Keratinocyte (primary cell): ENCODE results near the gene ZFPM1. TPM values are rescaled to one million over a fixed set of nuclear protein-coding genes. Genes with fewer than 3 reads are reported as not detected.

Experiments used
- DNase-seq: peaks from one replicate; pipeline ENCODE4 v3.0.0-alpha.2; 2011; ENCODE audit warnings: low read depth, missing footprints, low spot score
- FAIRE-seq: peaks from 2 replicates; lab custom pipeline; 2011; peaks lifted over from hg19 to GRCh38; lab: Jason Lieb, UNC
- H2AFZ ChIP-seq: 2 replicates; pipeline ENCODE4 v1.6.0; 2012; ENCODE audit warnings: low read length, control low read depth, inconsistent platforms; ENCODE audit not compliant: control insufficient read depth
- H3K27ac ChIP-seq: 2 replicates; pipeline ENCODE4 v1.5.1; 2011; ENCODE audit warnings: low read length; ENCODE audit not compliant: control insufficient read depth, insufficient read depth
- H3K27me3 ChIP-seq: 3 replicates; pipeline ENCODE4 v1.6.0; 2011; ENCODE audit warnings: low read length; ENCODE audit not compliant: control insufficient read depth, insufficient read depth; ENCODE audit errors: extremely low read depth
- H3K36me3 ChIP-seq, 2 experiments: 2 replicates in 1 of 2; 3 replicates in 1 of 2; pipeline ENCODE4 v1.5.1; 2011; ENCODE audit warnings: low read length in 2 of 2, mild to moderate bottlenecking in 1 of 2; ENCODE audit not compliant: control insufficient read depth in 2 of 2, insufficient read depth in 2 of 2; ENCODE audit errors: extremely low read depth in 1 of 2
- H3K4me1 ChIP-seq: 3 replicates; pipeline ENCODE4 v1.5.1; 2011; ENCODE audit warnings: low read length; ENCODE audit not compliant: control insufficient read depth, insufficient read depth; ENCODE audit errors: extremely low read depth
- H3K4me2 ChIP-seq: 3 replicates; pipeline ENCODE4 v1.6.0; 2011; ENCODE audit warnings: low read depth, low read length; ENCODE audit not compliant: control insufficient read depth, insufficient read depth; ENCODE audit errors: extremely low read depth
- H3K4me3 ChIP-seq, 3 experiments: fragments of 200-600 bp in 1 of 3; sonication (generic) in 1 of 3; 2 replicates in 2 of 3; 3 replicates in 1 of 3; pipeline ENCODE4 v1.5.1; 2011 to 2016; ENCODE audit warnings: low read length in 3 of 3, mild to moderate bottlenecking in 3 of 3, control low read depth in 2 of 3, inconsistent platforms in 1 of 3, low read depth in 1 of 3, mixed read lengths in 1 of 3, mixed run types in 1 of 3, moderate library complexity in 1 of 3; ENCODE audit not compliant: control insufficient read depth in 2 of 3, insufficient read depth in 2 of 3; ENCODE audit errors: extremely low read depth in 1 of 3
- H3K79me2 ChIP-seq: 2 replicates; pipeline ENCODE4 v1.6.0; 2012; ENCODE audit warnings: low read length; ENCODE audit not compliant: control insufficient read depth, insufficient read depth
- H3K9ac ChIP-seq: 3 replicates; pipeline ENCODE4 v1.6.0; 2011; ENCODE audit warnings: low read length; ENCODE audit not compliant: control insufficient read depth, insufficient read depth; ENCODE audit errors: extremely low read depth
- H3K9me1 ChIP-seq: 3 replicates; pipeline ENCODE4 v1.6.0; 2011; ENCODE audit warnings: low read length; ENCODE audit not compliant: control insufficient read depth, insufficient read depth; ENCODE audit errors: extremely low read depth
- H3K9me3 ChIP-seq: 2 replicates; pipeline ENCODE4 v1.5.1; 2012; ENCODE audit warnings: low read depth, low read length; ENCODE audit not compliant: control insufficient read depth
- H4K20me1 ChIP-seq: 3 replicates; pipeline ENCODE4 v1.6.0; 2011; ENCODE audit warnings: low read length; ENCODE audit not compliant: control insufficient read depth, insufficient read depth; ENCODE audit errors: extremely low read depth
- EZH2 ChIP-seq: IDR thresholded peaks from one replicate; pipeline ENCODE4 v1.6.1; 2012; ENCODE audit warnings: inconsistent platforms, mild to moderate bottlenecking, low read length, moderate library complexity
- dilution Hi-C: fragments of 300-500 bp; cut with MboI; formaldehyde crosslinking; loops from one replicate; pipeline ENCODE4 v1.7.0; 2020; ENCODE audit warnings: low sequenced_read_pairs; ENCODE audit not compliant: extremely low pct_ligation_motif_present
- polyA plus RNA-seq, 5 experiments: library from polyadenylated mRNA; depleted of rRNA in 3 of 5; stranded (reverse) in 3 of 5; stranded (forward) in 1 of 5; unstranded in 1 of 5; fragments of >200 nt; gene quantifications; 1 replicate in 1 of 5; 2 replicates in 3 of 5; 3 replicates in 1 of 5; pipeline versions ENCODE4 v1.2.1 to v1.2.3, GENCODE V29; 2011 to 2012; ENCODE audit warnings: missing spikeins in 2 of 5, low read depth in 1 of 5, low replicate concordance in 1 of 5
- TF ChIP-seq, protein P1 (sequence below), 3 experiments: IDR thresholded peaks in 1 of 3; conservative IDR thresholded peaks in 1 of 3; optimal IDR thresholded peaks in 1 of 3; 2 replicates in 2 of 3; 3 replicates in 1 of 3; pipeline versions ENCODE3 to v1.5.1; 2011; ENCODE audit warnings: low read length in 3 of 3, mild to moderate bottlenecking in 3 of 3, moderate library complexity in 2 of 3, control low read depth in 1 of 3, inconsistent platforms in 1 of 3; ENCODE audit not compliant: insufficient read depth in 2 of 3; ENCODE audit errors: extremely low read depth in 1 of 3

ZFPM1 gene
- polyA plus RNA-seq, 1 donor (not counting 4 experiments of a cell fraction or from before 2014, with no cell fraction given), result 0.42 TPM

GRCh38 chr16:88430185-88430523 is 22.9 kb upstream of the ZFPM1 start:
- DNase-seq (no peak), FAIRE-seq (no peak)
- Histone ChIP-seq H2AFZ (no peak overlapping the region), H3K79me2 (no peaks in the 10 kb centered on the region), H3K27me3 (peaks cover 57% of the 10 kb centered on the region), H3K9me1 (no peaks in the 10 kb centered on the region), H3K4me2 (no peak overlapping the region), H3K4me1 (peaks cover 1% of the 10 kb centered on the region), H3K4me3 (no peak overlapping the region), H3K9ac (no peak overlapping the region), H3K9me3 (no peaks in the 10 kb centered on the region), H3K36me3 (no peaks in the 10 kb centered on the region), H3K27ac (no peak overlapping the region), H4K20me1 (no peaks in the 10 kb centered on the region)
- TF ChIP-seq EZH2, result no peak
- TF ChIP-seq, protein P1, sequence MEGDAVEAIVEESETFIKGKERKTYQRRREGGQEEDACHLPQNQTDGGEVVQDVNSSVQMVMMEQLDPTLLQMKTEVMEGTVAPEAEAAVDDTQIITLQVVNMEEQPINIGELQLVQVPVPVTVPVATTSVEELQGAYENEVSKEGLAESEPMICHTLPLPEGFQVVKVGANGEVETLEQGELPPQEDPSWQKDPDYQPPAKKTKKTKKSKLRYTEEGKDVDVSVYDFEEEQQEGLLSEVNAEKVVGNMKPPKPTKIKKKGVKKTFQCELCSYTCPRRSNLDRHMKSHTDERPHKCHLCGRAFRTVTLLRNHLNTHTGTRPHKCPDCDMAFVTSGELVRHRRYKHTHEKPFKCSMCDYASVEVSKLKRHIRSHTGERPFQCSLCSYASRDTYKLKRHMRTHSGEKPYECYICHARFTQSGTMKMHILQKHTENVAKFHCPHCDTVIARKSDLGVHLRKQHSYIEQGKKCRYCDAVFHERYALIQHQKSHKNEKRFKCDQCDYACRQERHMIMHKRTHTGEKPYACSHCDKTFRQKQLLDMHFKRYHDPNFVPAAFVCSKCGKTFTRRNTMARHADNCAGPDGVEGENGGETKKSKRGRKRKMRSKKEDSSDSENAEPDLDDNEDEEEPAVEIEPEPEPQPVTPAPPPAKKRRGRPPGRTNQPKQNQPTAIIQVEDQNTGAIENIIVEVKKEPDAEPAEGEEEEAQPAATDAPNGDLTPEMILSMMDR (optimal IDR thresholded peaks at IDR 0.05 in 1 of 3, IDR thresholded peaks at IDR 0.05 in 1 of 3, conservative IDR thresholded peaks at IDR 0.05 in 1 of 3; ENCODE audit: extremely low read depth in 1 of 3, insufficient read depth in 2 of 3, low read length in 3 of 3), result no peak
- dilution Hi-C loops, result no loop called here

GRCh38 chr16:88430524-88431446 is 22.3 kb upstream of the ZFPM1 start:
- Histone ChIP-seq H3K27ac (no peak overlapping the region), H3K4me2 (peak overlapping the region; percentile 37)
- dilution Hi-C loops, result no loop called here

More at GRCh38 chr16:88430524-88431446, 22.3 kb upstream of the ZFPM1 start:
- Histone ChIP-seq H3K4me1 (no peaks in the 10 kb centered on the region), H3K79me2 (no peaks in the 10 kb centered on the region), H4K20me1 (no peaks in the 10 kb centered on the region), H3K9me1 (no peaks in the 10 kb centered on the region), H3K36me3 (no peaks in the 10 kb centered on the region), H3K4me3 (peak overlapping the region in 2 of 3 experiments; percentile 27 to 44), H3K9me3 (no peaks in the 10 kb centered on the region), H2AFZ (peak overlapping the region; percentile 26), H3K9ac (no peak overlapping the region), H3K27me3 (peaks cover 60% of the 10 kb centered on the region)
- DNase-seq (no peak), FAIRE-seq (no peak)
- TF ChIP-seq, protein P1 (optimal IDR thresholded peaks at IDR 0.05 in 1 of 3, IDR thresholded peaks at IDR 0.05 in 1 of 3, conservative IDR thresholded peaks at IDR 0.05 in 1 of 3; ENCODE audit: extremely low read depth in 1 of 3, insufficient read depth in 2 of 3, low read length in 3 of 3), result no peak
- TF ChIP-seq EZH2, result peak; percentile 95
